ENCODE results near the gene ZMYND8.
"Not testable (repeated sequence)": the region's sequence is repeated elsewhere in the genome, so short reads cannot be mapped to it uniquely, and the experiment has no call there.

ZMYND8 gene

DNA sequence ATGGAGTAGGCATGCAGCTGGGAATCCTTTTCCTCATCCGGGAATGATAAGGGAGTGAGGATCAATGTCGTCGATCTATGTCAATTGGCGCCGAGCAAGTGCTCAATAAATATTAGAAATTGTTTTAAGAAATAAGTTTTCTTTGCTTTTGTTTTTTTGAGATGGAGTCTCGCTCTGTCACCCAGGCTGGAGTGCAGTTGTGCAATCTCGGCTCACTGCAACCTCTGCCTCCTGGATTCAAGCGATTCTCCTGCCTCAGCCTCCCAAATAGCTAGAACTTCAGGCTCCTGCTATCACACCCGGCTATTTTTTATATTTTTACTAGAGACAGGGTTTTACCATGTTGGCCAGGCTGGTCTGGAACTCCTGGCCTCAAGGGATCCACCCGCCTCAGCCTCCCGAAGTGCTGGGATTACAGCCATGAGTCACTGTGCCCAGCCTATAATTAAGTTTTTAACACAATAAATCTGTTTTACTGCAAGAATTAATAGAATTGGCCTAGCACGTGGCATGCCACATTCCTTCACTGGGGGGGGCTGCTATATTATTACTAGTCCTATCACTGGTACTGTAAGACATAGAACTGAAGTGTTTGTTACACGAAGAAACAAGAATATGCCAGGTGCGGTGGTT is 92.2 kb downstream of the ZMYND8 start:
- not testable (repeated sequence) for H3K9me3 ChIP-seq (ENCODE audit: control insufficient read depth in 1 of 2, low read length in 2 of 2); H3K4me3 ChIP-seq (ENCODE audit: low read depth in 1 of 2, low read length in 2 of 2); H3K27me3 ChIP-seq (ENCODE audit: low read depth, low read length)
- H3K4me1 ChIP-seq (ENCODE audit: control insufficient read depth in 1 of 2, insufficient read depth in 2 of 2, low read length in 2 of 2) = peaks cover 5 to 16% of the 10 kb centered on the region in 2 donors
- peaks cover 17 to 25% of the 10 kb centered on the region in 2 donors for H3K36me3 ChIP-seq (ENCODE audit: control insufficient read depth in 1 of 2, insufficient read depth in 2 of 2, low read length in 2 of 2)
- peak overlapping the region; percentile 80 for H3K27ac ChIP-seq (ENCODE audit: low read length)

DNA sequence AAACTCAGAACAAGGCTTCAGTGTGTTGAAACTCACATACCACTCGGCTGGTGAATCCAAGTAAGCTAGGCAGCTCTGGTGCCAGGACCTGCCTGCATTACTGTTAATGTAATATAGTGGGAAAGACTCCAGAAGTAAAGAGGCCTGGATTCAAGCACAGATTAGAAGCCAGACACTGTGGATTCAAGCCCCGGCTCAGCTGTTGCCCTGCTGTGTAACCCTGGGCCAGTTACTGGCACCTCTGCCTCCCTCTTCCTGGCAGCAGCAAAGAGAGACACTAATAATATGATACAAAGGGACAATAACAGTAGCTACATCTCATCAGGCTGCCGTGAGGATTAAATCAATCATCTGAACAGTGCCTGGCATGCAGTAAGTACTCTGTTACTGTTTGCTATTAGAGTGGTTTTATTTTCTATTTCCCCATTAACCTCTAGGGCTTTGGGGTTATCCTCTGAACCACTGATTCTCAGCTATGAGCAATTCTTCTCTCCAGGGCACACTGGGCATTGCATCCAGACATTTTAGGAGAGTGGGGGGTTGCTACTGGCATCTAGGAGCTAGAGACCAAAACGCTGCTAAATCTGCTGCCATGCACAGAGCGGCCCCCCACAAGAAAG is 92.9 kb downstream of the ZMYND8 start:
- H3K27me3 ChIP-seq (ENCODE audit: low read depth, low read length) = no peaks in the 10 kb centered on the region
- peak overlapping the region; percentile 80 for H3K27ac ChIP-seq (ENCODE audit: low read length)

DNA sequence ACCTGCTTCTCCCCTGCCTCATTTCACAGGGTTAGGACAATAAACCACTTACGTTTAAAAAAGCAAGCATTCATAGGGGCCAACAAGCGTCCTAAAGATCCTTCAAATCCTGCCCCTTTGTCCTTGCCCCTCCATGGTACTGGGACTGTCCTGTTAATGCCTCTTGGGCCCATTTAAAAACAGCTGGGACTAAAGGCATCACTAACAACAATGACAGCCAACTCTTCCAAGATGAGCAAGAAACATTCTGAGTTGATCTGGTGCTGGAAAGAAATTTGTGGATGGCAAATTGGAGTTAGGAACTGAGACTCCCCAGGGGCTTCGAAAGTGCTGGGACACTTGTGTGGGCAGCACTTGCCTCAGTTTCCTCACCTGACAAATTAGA is 93.4 kb downstream of the ZMYND8 start:
- Histone ChIP-seq H3K36me3 (ENCODE audit: control insufficient read depth in 1 of 2, insufficient read depth in 2 of 2, low read length in 2 of 2) (peaks cover 20 to 26% of the 10 kb centered on the region in 2 donors), H3K4me1 (ENCODE audit: control insufficient read depth in 1 of 2, insufficient read depth in 2 of 2, low read length in 2 of 2) (peaks cover 9 to 16% of the 10 kb centered on the region in 2 donors), H3K9me3 (ENCODE audit: control insufficient read depth in 1 of 2, low read length in 2 of 2) (no peaks in the 10 kb centered on the region), H3K27ac (ENCODE audit: low read length) (peak overlapping the region; percentile 80), H3K27me3 (ENCODE audit: low read depth, low read length) (no peaks in the 10 kb centered on the region), H3K4me3 (ENCODE audit: low read depth in 1 of 2, low read length in 2 of 2) (no peak overlapping the region)

More for the DNA sequence above, 92.9 kb downstream of the ZMYND8 start:
- Histone ChIP-seq H3K36me3 (ENCODE audit: control insufficient read depth in 1 of 2, insufficient read depth in 2 of 2, low read length in 2 of 2) (peaks cover 20 to 26% of the 10 kb centered on the region in 2 donors), H3K4me3 (ENCODE audit: low read depth in 1 of 2, low read length in 2 of 2) (no peak overlapping the region), H3K9me3 (ENCODE audit: control insufficient read depth in 1 of 2, low read length in 2 of 2) (no peaks in the 10 kb centered on the region), H3K4me1 (ENCODE audit: control insufficient read depth in 1 of 2, insufficient read depth in 2 of 2, low read length in 2 of 2) (peaks cover 9 to 16% of the 10 kb centered on the region in 2 donors)

DNA sequence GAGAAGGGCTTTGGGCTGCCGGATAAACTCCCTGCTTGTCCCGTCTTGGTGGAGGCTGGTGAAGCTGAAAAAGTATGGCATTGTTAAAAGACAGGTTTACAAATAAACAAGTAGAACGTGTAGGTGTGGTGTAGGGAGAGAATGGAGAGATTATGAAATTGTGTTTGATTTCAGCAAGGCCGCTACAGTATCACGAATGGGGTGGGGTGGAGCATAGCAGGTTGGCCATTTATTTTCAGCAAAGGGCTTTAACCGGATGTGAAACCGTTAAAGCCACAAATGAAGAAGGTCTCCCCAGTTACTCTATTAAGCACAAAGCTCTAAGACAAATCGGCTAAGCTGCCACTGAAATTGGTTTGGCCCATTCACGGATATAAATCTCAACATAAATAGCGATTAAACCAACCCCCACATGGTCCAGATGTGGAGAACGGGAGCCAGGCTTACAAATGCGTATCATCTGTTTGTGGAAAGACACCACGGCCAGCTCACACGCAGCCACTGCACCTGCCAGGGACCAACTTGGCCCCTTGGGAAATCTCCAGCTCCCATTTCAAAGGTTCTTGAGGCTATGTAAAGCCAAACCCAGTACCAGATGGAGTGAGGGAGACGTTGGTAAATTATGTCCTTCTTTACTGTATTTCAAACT is 94.0 kb downstream of the ZMYND8 start:
- H3K27ac ChIP-seq (ENCODE audit: low read length) = peak overlapping the region; percentile 80
- peaks cover 20 to 26% of the 10 kb centered on the region in 2 donors for H3K36me3 ChIP-seq (ENCODE audit: control insufficient read depth in 1 of 2, insufficient read depth in 2 of 2, low read length in 2 of 2)
- H3K27me3 ChIP-seq (ENCODE audit: low read depth, low read length) = no peaks in the 10 kb centered on the region
- H3K4me1 ChIP-seq (ENCODE audit: control insufficient read depth in 1 of 2, insufficient read depth in 2 of 2, low read length in 2 of 2) = peaks cover 9 to 16% of the 10 kb centered on the region in 2 donors
- no peak overlapping the region for H3K4me3 ChIP-seq (ENCODE audit: low read depth in 1 of 2, low read length in 2 of 2)
- H3K9me3 ChIP-seq (ENCODE audit: control insufficient read depth in 1 of 2, low read length in 2 of 2) = no peaks in the 10 kb centered on the region

DNA sequence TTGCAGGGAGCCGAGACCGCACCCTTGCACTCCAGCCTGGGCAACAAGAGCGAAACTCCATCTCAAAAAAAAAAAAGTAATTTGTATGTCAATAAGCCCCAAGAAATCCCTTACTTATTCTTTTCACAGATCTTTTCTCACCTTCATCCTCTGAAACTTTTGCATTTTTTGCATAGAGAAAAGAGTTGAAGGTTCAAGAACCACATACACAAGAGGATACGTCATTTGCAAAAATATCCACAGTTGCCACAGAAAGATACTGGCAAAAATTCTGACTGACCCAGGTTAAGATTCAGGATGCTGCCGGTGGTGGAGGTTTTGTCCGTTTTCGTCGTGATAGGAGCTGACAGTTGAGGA is 94.5 kb downstream of the ZMYND8 start:
- H3K4me3 ChIP-seq (ENCODE audit: low read depth in 1 of 2, low read length in 2 of 2) = no peak overlapping the region
- H3K36me3 ChIP-seq (ENCODE audit: control insufficient read depth in 1 of 2, insufficient read depth in 2 of 2, low read length in 2 of 2) = peaks cover 20 to 26% of the 10 kb centered on the region in 2 donors
- no peaks in the 10 kb centered on the region for H3K9me3 ChIP-seq (ENCODE audit: control insufficient read depth in 1 of 2, low read length in 2 of 2)
- H3K27ac ChIP-seq (ENCODE audit: low read length) = no peak overlapping the region
- H3K4me1 ChIP-seq (ENCODE audit: control insufficient read depth in 1 of 2, insufficient read depth in 2 of 2, low read length in 2 of 2) = peaks cover 9 to 14% of the 10 kb centered on the region in 2 donors
- no peaks in the 10 kb centered on the region for H3K27me3 ChIP-seq (ENCODE audit: low read depth, low read length)

DNA sequence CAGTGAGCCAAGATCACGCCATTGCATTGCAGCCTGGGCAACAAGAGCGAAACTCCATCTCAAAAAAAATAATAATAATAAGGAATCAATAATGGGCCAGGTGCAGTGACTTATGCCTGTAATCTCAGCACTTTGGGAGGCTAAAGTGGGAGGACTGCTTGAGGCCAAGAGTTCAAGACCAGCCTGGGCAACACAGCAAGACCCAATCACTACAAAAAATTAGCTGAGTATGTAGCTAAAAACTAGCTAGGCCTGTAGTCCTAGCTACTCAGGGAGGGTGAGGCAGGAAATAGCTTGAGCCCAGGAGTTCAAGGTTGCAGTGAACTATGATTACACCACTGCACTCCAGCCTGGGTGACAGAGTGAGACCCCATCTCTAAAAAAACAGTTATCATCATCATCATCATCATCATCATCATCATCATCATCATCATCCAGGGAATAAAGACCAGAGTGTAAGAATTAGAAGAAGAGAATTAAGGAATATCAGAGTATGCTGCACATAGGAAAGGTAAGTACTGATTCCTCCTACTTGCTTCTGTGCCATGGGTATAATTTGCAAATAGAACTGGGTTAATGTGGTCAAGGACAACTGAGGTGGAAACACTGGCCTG is 95.2 kb downstream of the ZMYND8 start:
- not testable (repeated sequence) for H3K27me3 ChIP-seq (ENCODE audit: low read depth, low read length); H3K4me3 ChIP-seq (ENCODE audit: low read depth in 1 of 2, low read length in 2 of 2); H3K27ac ChIP-seq (ENCODE audit: low read length); H3K9me3 ChIP-seq (ENCODE audit: control insufficient read depth in 1 of 2, low read length in 2 of 2)
- Histone ChIP-seq H3K36me3 (ENCODE audit: control insufficient read depth in 1 of 2, insufficient read depth in 2 of 2, low read length in 2 of 2) (peaks cover 20 to 26% of the 10 kb centered on the region in 2 donors), H3K4me1 (ENCODE audit: control insufficient read depth in 1 of 2, insufficient read depth in 2 of 2, low read length in 2 of 2) (peaks cover 9 to 13% of the 10 kb centered on the region in 2 donors)

DNA sequence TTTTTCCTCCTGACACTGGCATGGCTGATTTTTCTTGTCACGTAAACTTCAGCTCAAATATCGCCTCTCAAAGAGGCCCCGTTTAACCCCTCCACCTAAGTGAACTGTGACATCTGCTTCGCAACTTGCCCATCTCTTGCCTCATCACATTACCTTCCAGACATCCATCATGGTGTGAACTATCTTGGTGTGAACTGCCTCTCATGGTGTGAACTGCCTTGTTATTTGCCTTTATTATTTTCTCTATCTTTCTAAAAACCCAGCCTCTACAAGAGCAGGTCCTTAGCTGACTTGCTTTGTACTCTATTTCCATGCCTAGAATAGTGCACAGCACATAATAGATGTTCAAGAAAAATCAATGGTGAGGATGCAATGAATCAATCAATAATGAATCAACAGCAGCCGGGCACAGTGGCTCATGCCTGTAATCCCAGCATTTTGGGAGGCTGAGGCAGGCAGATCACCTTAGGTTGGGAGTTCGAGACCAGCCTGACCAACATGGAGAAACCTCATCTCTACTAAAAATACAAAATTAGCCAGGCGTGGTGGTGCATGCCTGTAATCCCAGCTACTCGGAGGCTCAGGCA is 95.9 kb downstream of the ZMYND8 start:
- H3K36me3 ChIP-seq (ENCODE audit: control insufficient read depth in 1 of 2, insufficient read depth in 2 of 2, low read length in 2 of 2) = peaks cover 20 to 26% of the 10 kb centered on the region in 2 donors
- H3K27me3 ChIP-seq (ENCODE audit: low read depth, low read length); H3K9me3 ChIP-seq (ENCODE audit: control insufficient read depth in 1 of 2, low read length in 2 of 2); H3K27ac ChIP-seq (ENCODE audit: low read length); H3K4me3 ChIP-seq (ENCODE audit: low read depth in 1 of 2, low read length in 2 of 2): not testable (repeated sequence)
- H3K4me1 ChIP-seq (ENCODE audit: control insufficient read depth in 1 of 2, insufficient read depth in 2 of 2, low read length in 2 of 2) = peaks cover 9 to 13% of the 10 kb centered on the region in 2 donors

DNA sequence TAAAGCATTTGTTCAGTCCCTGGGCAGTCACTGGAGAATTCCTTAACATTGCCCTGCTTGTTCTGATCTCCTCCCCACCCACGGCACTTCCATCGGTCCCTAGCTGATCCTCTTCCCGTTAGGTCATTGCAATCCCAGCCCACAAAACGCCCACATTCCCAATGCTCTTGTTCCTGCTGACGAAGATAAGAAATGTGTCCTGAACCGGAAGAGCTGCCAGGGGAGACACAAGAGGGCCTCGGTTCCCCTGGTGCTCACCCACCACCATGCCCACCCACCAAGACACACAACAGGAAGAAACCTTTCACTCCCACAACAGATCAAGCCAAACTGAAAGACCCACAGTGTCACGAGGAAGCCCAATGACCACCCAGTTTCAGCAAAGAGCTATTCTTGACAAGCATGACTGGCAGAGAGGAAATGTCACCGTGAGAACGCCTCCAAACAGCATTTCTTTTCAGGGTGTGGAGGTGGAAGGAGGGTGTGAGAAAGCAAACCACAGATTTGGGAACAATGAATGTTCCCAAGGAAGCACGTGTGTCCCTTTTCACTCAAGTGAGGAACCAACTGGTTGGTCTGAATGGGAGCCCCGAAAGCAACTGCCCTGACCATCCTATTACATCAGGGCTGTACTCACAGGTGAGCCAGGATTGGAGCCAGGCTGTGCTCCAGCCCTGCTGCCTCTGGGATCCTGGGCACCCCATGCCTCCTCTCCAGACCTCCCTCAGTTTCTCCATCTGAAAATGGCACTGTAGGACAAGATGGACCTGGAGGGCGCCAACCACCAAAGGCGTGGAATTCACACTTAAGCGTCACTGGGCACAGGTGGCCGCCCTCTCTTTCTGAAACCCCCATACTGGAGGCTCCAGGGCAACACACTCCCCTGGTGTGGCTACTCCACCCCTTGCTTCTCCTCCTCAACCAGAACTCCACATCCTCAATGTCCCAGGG is 97.5 kb downstream of the ZMYND8 start:
- Histone ChIP-seq H3K9me3 (ENCODE audit: control insufficient read depth in 1 of 2, low read length in 2 of 2) (no peaks in the 10 kb centered on the region), H3K27ac (ENCODE audit: low read length) (peak overlapping the region; percentile 28), H3K36me3 (ENCODE audit: control insufficient read depth in 1 of 2, insufficient read depth in 2 of 2, low read length in 2 of 2) (peaks cover 21 to 31% of the 10 kb centered on the region in 2 donors), H3K4me1 (ENCODE audit: control insufficient read depth in 1 of 2, insufficient read depth in 2 of 2, low read length in 2 of 2) (peaks cover 9 to 17% of the 10 kb centered on the region in 2 donors), H3K27me3 (ENCODE audit: low read depth, low read length) (no peaks in the 10 kb centered on the region), H3K4me3 (ENCODE audit: low read depth in 1 of 2, low read length in 2 of 2) (no peak overlapping the region)

DNA sequence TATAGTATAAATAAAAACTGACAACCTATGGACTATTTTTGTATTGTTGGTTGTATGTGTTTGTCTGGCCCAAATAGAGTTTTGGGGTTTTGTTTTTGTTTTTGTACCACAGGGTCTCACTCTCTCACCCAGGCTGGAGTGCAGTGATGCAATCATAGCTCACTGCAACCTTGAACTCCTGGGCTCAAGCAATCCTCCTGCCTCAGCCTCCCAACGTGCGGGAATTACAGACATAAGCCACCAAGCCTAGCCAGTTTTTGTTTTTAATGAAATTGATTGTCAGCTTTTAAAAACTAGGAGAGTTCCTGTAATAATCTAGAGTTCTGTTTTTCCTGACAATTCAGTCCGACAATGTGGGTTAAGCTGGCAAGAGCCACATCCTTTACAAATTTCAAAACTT is 98.7 kb downstream of the ZMYND8 start:
- H3K27ac ChIP-seq (ENCODE audit: low read length) = no peak overlapping the region

DNA sequence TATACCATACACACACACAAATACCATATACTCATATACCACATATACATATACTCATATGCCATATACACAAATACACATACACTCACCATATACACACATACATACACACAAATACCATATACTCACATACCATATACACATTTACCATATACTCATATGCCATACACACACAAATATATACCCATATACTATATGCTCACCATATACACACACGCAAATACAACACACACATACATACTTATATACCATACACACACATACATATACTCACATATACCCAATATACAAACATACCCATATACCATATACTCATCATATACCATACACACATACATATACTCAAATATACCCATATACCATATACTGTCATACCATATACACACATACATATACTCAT is 99.2 kb downstream of the ZMYND8 start:
- no peak overlapping the region for H3K27ac ChIP-seq (ENCODE audit: low read length)
- H3K4me1 ChIP-seq (ENCODE audit: control insufficient read depth in 1 of 2, insufficient read depth in 2 of 2, low read length in 2 of 2) = peaks cover 4 to 21% of the 10 kb centered on the region in 2 donors
- H3K27me3 ChIP-seq (ENCODE audit: low read depth, low read length) = no peaks in the 10 kb centered on the region
- H3K4me3 ChIP-seq (ENCODE audit: low read depth in 1 of 2, low read length in 2 of 2) = no peak overlapping the region
- no peaks in the 10 kb centered on the region for H3K9me3 ChIP-seq (ENCODE audit: control insufficient read depth in 1 of 2, low read length in 2 of 2)
- H3K36me3 ChIP-seq (ENCODE audit: control insufficient read depth in 1 of 2, insufficient read depth in 2 of 2, low read length in 2 of 2) = peaks cover 28 to 31% of the 10 kb centered on the region in 2 donors

More for the DNA sequence above, 98.7 kb downstream of the ZMYND8 start:
- H3K27me3 ChIP-seq (ENCODE audit: low read depth, low read length) = no peaks in the 10 kb centered on the region
- no peaks in the 10 kb centered on the region for H3K9me3 ChIP-seq (ENCODE audit: control insufficient read depth in 1 of 2, low read length in 2 of 2)
- peaks cover 5 to 16% of the 10 kb centered on the region in 2 donors for H3K4me1 ChIP-seq (ENCODE audit: control insufficient read depth in 1 of 2, insufficient read depth in 2 of 2, low read length in 2 of 2)
- H3K36me3 ChIP-seq (ENCODE audit: control insufficient read depth in 1 of 2, insufficient read depth in 2 of 2, low read length in 2 of 2) = peaks cover 28 to 33% of the 10 kb centered on the region in 2 donors
- H3K4me3 ChIP-seq (ENCODE audit: low read depth in 1 of 2, low read length in 2 of 2) = no peak overlapping the region

Data from muscle layer of duodenum (tissue), 2 donors.